HepG2 (cell line): ENCODE results near the gene PA2G4. TPM values are rescaled to one million over a fixed set of nuclear protein-coding genes. Genes with fewer than 3 reads are reported as not detected.
A peak's percentile ranks its signal among the peaks of the same experiment; 100 is the strongest.

Experiments used
- CBX2 ChIP-seq, 2 experiments: fragments of 200-600 bp in 1 of 2; sonication (generic); formaldehyde crosslinking in 1 of 2; IDR thresholded peaks; 2 replicates each; pipeline versions ENCODE4 v1.7.0 to v1.8.1; 2018 to 2022; ENCODE audit warnings: low read depth in 2 of 2, low read length in 1 of 2, mild to moderate bottlenecking in 1 of 2, missing genetic modification reagents in 1 of 2
- HNF4G ChIP-seq, 2 experiments: sonication (generic) in 1 of 2; formaldehyde crosslinking in 1 of 2; IDR thresholded peaks; 2 replicates each; pipeline versions ENCODE4 v1.4.0 to v1.6.1; 2011 to 2020; ENCODE audit warnings: borderline replicate concordance in 2 of 2, low read depth in 2 of 2, mild to moderate bottlenecking in 2 of 2, low read length in 1 of 2, missing genetic modification reagents in 1 of 2, moderate library complexity in 1 of 2
- KDM6A ChIP-seq: IDR thresholded peaks from 2 replicates; pipeline ENCODE4 v1.6.1; 2016; ENCODE audit warnings: low read depth
- NFKB2 ChIP-seq: sonication (generic); formaldehyde crosslinking; IDR thresholded peaks from 2 replicates; pipeline ENCODE4 v1.4.0; 2020; ENCODE audit warnings: missing genetic modification reagents, borderline replicate concordance
- POLR2G ChIP-seq: fragments of 200-400 bp; formaldehyde crosslinking; IDR thresholded peaks from 2 replicates; pipeline ENCODE4 v1.6.1; 2018; ENCODE audit warnings: mild to moderate bottlenecking, low read depth, low read length, moderate library complexity
- RCOR2 ChIP-seq: IDR thresholded peaks from 2 replicates; pipeline ENCODE4 v1.6.1; 2016; ENCODE audit warnings: missing biosample characterization, missing genetic modification reagents
- RORA ChIP-seq: sonication (generic); formaldehyde crosslinking; IDR thresholded peaks from 2 replicates; pipeline ENCODE4 v1.5.0; 2020; ENCODE audit warnings: mild to moderate bottlenecking, missing genetic modification reagents, moderate library complexity
- SMAD9 ChIP-seq: sonication (generic); formaldehyde crosslinking; IDR thresholded peaks from 2 replicates; pipeline ENCODE4 v1.5.1; 2020; ENCODE audit warnings: mild to moderate bottlenecking, missing genetic modification reagents
- SP5 ChIP-seq: IDR thresholded peaks from 2 replicates; pipeline ENCODE4 v1.6.1; 2016; ENCODE audit warnings: low read depth, borderline replicate concordance
- TEAD3 ChIP-seq: optimal IDR thresholded peaks from 2 replicates; pipeline ENCODE3; 2016; ENCODE audit warnings: borderline replicate concordance
- ZNF605 ChIP-seq: sonication (generic); formaldehyde crosslinking; IDR thresholded peaks from 2 replicates; pipeline ENCODE4 v1.8.0; 2022; ENCODE audit warnings: mild to moderate bottlenecking, missing genetic modification reagents
- ZSCAN30 ChIP-seq: sonication (generic); formaldehyde crosslinking; IDR thresholded peaks from 2 replicates; pipeline ENCODE4 v1.5.0; 2020; ENCODE audit warnings: mild to moderate bottlenecking, missing genetic modification reagents
- polyA plus RNA-seq, 8 experiments: library from polyadenylated mRNA; depleted of rRNA in 3 of 8; stranded (reverse) in 7 of 8; unstranded in 1 of 8; fragments of >200 nt; fragmentation: Illumina TruSeq in 4 of 8; extraction: Trizol in 4 of 8; gene quantifications; 2 replicates each; pipeline versions ENCODE4 v1.2.1 to v1.2.3, GENCODE V29; 2011 to 2016; ENCODE audit warnings: low read depth in 4 of 8, missing spikeins in 1 of 8, mixed read lengths in 1 of 8; ENCODE audit not compliant: insufficient read depth in 1 of 8
- total RNA-seq, 5 experiments: library from RNA; depleted of rRNA; stranded (reverse); fragments of >200 nt; fragmentation: Illumina TruSeq; extraction: Trizol; gene quantifications; 2 replicates each; pipeline ENCODE4 v1.2.3, GENCODE V29; 2016; ENCODE audit warnings: low read depth in 1 of 5
- TF ChIP-seq, protein P1 (sequence below): sonication (generic); formaldehyde crosslinking; IDR thresholded peaks from 2 replicates; pipeline ENCODE4 v1.5.0; 2020; ENCODE audit warnings: mild to moderate bottlenecking, missing genetic modification reagents, borderline replicate concordance
- TF ChIP-seq, protein P2 (sequence below): sonication (generic); formaldehyde crosslinking; IDR thresholded peaks from 2 replicates; pipeline ENCODE4 v1.4.0; 2020; ENCODE audit warnings: missing genetic modification reagents; ENCODE audit errors: not compliant biosample characterization
- TF ChIP-seq, protein P3 (sequence below): sonication (generic); formaldehyde crosslinking; IDR thresholded peaks from 2 replicates; pipeline ENCODE4 v1.4.0; 2020; ENCODE audit warnings: missing genetic modification reagents, borderline replicate concordance
- TF ChIP-seq, protein P4 (sequence below): IDR thresholded peaks from 2 replicates; pipeline ENCODE4 v1.6.1; 2016; ENCODE audit warnings: low read depth, borderline replicate concordance
- TF ChIP-seq, protein P5 (sequence below): sonication (generic); formaldehyde crosslinking; IDR thresholded peaks from 2 replicates; pipeline ENCODE4 v1.8.1; 2023; ENCODE audit warnings: mild to moderate bottlenecking, missing genetic modification reagents

The PA2G4 gene
- total and polyA plus RNA-seq, 2 of the 13 experiments (the other 11 are each of a cell fraction or from before 2014, with no cell fraction given), result 147 to 240 TPM

GRCh38 chr12:56078931-56079722, 25.2 kb upstream of the PA2G4 start (continued):
- TF ChIP-seq, protein P1, sequence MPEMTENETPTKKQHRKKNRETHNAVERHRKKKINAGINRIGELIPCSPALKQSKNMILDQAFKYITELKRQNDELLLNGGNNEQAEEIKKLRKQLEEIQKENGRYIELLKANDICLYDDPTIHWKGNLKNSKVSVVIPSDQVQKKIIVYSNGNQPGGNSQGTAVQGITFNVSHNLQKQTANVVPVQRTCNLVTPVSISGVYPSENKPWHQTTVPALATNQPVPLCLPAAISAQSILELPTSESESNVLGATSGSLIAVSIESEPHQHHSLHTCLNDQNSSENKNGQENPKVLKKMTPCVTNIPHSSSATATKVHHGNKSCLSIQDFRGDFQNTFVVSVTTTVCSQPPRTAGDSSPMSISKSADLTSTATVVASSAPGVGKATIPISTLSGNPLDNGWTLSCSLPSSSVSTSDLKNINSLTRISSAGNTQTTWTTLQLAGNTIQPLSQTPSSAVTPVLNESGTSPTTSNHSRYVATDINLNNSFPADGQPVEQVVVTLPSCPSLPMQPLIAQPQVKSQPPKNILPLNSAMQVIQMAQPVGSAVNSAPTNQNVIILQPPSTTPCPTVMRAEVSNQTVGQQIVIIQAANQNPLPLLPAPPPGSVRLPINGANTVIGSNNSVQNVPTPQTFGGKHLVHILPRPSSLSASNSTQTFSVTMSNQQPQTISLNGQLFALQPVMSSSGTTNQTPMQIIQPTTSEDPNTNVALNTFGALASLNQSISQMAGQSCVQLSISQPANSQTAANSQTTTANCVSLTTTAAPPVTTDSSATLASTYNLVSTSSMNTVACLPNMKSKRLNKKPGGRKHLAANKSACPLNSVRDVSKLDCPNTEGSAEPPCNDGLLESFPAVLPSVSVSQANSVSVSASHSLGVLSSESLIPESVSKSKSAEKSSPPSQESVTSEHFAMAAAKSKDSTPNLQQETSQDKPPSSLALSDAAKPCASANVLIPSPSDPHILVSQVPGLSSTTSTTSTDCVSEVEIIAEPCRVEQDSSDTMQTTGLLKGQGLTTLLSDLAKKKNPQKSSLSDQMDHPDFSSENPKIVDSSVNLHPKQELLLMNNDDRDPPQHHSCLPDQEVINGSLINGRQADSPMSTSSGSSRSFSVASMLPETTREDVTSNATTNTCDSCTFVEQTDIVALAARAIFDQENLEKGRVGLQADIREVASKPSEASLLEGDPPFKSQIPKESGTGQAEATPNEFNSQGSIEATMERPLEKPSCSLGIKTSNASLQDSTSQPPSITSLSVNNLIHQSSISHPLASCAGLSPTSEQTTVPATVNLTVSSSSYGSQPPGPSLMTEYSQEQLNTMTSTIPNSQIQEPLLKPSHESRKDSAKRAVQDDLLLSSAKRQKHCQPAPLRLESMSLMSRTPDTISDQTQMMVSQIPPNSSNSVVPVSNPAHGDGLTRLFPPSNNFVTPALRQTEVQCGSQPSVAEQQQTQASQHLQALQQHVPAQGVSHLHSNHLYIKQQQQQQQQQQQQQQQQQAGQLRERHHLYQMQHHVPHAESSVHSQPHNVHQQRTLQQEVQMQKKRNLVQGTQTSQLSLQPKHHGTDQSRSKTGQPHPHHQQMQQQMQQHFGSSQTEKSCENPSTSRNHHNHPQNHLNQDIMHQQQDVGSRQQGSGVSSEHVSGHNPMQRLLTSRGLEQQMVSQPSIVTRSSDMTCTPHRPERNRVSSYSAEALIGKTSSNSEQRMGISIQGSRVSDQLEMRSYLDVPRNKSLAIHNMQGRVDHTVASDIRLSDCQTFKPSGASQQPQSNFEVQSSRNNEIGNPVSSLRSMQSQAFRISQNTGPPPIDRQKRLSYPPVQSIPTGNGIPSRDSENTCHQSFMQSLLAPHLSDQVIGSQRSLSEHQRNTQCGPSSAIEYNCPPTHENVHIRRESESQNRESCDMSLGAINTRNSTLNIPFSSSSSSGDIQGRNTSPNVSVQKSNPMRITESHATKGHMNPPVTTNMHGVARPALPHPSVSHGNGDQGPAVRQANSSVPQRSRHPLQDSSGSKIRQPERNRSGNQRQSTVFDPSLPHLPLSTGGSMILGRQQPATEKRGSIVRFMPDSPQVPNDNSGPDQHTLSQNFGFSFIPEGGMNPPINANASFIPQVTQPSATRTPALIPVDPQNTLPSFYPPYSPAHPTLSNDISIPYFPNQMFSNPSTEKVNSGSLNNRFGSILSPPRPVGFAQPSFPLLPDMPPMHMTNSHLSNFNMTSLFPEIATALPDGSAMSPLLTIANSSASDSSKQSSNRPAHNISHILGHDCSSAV (CRISPR knock-in tag), result no peak
- TF ChIP-seq NFKB2 (CRISPR knock-in tag) (peak; percentile 82; the same call in 1 of the 2 replicates), ZSCAN30 (CRISPR knock-in tag) (no peak), SP5 (CRISPR knock-in tag) (no peak), HNF4G (IDR thresholded peaks at IDR 0.05; ENCODE audit: borderline replicate concordance, low read depth, low read length) (no peak), HNF4G (CRISPR knock-in tag; IDR thresholded peaks at IDR 0.05; ENCODE audit: borderline replicate concordance, low read depth) (peak; percentile 34; the same call in 1 of the 2 replicates), SMAD9 (CRISPR knock-in tag) (no peak), POLR2G (peak; percentile 87), TEAD3 (CRISPR knock-in tag) (peak; percentile 43), CBX2 (IDR thresholded peaks at IDR 0.05; ENCODE audit: low read depth, low read length) (no peak), CBX2 (CRISPR knock-in tag; IDR thresholded peaks at IDR 0.05; ENCODE audit: low read depth) (no peak), RCOR2 (CRISPR knock-in tag) (no peak), RORA (CRISPR knock-in tag) (no peak), ZNF605 (CRISPR knock-in tag) (no peak), KDM6A (CRISPR knock-in tag) (no peak)
- TF ChIP-seq, protein P2, sequence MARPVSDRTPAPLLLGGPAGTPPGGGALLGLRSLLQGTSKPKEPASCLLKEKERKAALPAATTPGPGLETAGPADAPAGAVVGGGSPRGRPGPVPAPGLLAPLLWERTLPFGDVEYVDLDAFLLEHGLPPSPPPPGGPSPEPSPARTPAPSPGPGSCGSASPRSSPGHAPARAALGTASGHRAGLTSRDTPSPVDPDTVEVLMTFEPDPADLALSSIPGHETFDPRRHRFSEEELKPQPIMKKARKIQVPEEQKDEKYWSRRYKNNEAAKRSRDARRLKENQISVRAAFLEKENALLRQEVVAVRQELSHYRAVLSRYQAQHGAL (CRISPR knock-in tag), result no peak
- TF ChIP-seq, protein P3, sequence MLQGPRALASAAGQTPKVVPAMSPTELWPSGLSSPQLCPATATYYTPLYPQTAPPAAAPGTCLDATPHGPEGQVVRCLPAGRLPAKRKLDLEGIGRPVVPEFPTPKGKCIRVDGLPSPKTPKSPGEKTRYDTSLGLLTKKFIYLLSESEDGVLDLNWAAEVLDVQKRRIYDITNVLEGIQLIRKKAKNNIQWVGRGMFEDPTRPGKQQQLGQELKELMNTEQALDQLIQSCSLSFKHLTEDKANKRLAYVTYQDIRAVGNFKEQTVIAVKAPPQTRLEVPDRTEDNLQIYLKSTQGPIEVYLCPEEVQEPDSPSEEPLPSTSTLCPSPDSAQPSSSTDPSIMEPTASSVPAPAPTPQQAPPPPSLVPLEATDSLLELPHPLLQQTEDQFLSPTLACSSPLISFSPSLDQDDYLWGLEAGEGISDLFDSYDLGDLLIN (CRISPR knock-in tag), result 0 out of 2 replicates have a peak, but pooled peaks have one; percentile 39
- TF ChIP-seq, protein P4, sequence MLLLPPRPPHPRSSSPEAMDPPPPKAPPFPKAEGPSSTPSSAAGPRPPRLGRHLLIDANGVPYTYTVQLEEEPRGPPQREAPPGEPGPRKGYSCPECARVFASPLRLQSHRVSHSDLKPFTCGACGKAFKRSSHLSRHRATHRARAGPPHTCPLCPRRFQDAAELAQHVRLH (CRISPR knock-in tag), result no peak
- TF ChIP-seq, protein P5, sequence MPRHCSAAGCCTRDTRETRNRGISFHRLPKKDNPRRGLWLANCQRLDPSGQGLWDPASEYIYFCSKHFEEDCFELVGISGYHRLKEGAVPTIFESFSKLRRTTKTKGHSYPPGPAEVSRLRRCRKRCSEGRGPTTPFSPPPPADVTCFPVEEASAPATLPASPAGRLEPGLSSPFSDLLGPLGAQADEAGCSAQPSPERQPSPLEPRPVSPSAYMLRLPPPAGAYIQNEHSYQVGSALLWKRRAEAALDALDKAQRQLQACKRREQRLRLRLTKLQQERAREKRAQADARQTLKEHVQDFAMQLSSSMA (CRISPR knock-in tag), result no peak
